H1 (cell line): Measurements from ENCODE around the gene ZNF691. TPM values are rescaled to one million over a fixed set of nuclear protein-coding genes. Genes with fewer than 3 reads are reported as not detected.

Experiments
- CTCF ChIA-PET: fragments of 300-600 bp; sonication (Branson Sonifier 250); formaldehyde crosslinking; loops from one replicate; lab custom pipeline; 2021; ENCODE audit not compliant: partially characterized antibody; lab: Charles Lee
- POLR2A ChIA-PET: fragments of 300-600 bp; sonication (Branson Sonifier 250); formaldehyde crosslinking; loops from one replicate; lab custom pipeline; 2021; ENCODE audit warnings: inconsistent platforms; ENCODE audit not compliant: partially characterized antibody; lab: Charles Lee
- DNase-seq, 2 experiments: peaks; one replicate each; pipeline versions ENCODE4 v3.0.0 to v3.0.0-alpha.2; 2010 to 2022; ENCODE audit warnings: low spot score in 2 of 2, low read depth in 1 of 2, mixed read lengths in 1 of 2
- FAIRE-seq: peaks from 2 replicates; lab custom pipeline; 2011; peaks lifted over from hg19 to GRCh38; lab: Jason Lieb, UNC
- H2AFZ ChIP-seq: 2 replicates; pipeline ENCODE4 v1.8.1; 2012; ENCODE audit warnings: low read length, inconsistent platforms
- H2AK5ac ChIP-seq: 2 replicates; pipeline ENCODE4 v1.6.1; 2013; ENCODE audit warnings: low read depth, low read length
- H2BK120ac ChIP-seq: replicated peaks from 2 replicates; pipeline ENCODE3; 2013; ENCODE audit warnings: low read depth, low read length, inconsistent platforms
- H2BK12ac ChIP-seq: 2 replicates; pipeline ENCODE4 v1.6.1; 2013; ENCODE audit warnings: low read depth, low read length
- H2BK15ac ChIP-seq: 2 replicates; pipeline ENCODE4 v1.6.1; 2013; ENCODE audit warnings: low read length
- H2BK20ac ChIP-seq: 2 replicates; pipeline ENCODE4 v1.6.1; 2013; ENCODE audit warnings: low read length
- H2BK5ac ChIP-seq: 2 replicates; pipeline ENCODE4 v1.6.1; 2013; ENCODE audit warnings: low read depth, low read length
- H3K14ac ChIP-seq: 2 replicates; pipeline ENCODE4 v1.6.1; 2013; ENCODE audit warnings: inconsistent platforms; ENCODE audit not compliant: insufficient read length
- H3K18ac ChIP-seq: 2 replicates; pipeline ENCODE4 v1.6.1; 2013; ENCODE audit warnings: low read length; ENCODE audit errors: extremely low read depth
- H3K23ac ChIP-seq: 2 replicates; pipeline ENCODE4 v1.6.1; 2013; ENCODE audit warnings: inconsistent platforms; ENCODE audit not compliant: insufficient read length
- H3K23me2 ChIP-seq: 2 replicates; pipeline ENCODE4 v1.6.1; 2013; ENCODE audit warnings: low read depth, low read length
- H3K27ac ChIP-seq: 2 replicates; pipeline ENCODE4 v1.6.1; 2011; ENCODE audit warnings: low read depth, low read length, inconsistent platforms
- H3K27me3 ChIP-seq, 4 experiments: replicated peaks in 1 of 4; 1 replicate in 1 of 4; 2 replicates in 3 of 4; pipeline versions ENCODE4 v1.6.1 to v1.8.1; 2011 to 2013; ENCODE audit warnings: low read length in 3 of 4, mild to moderate bottlenecking in 3 of 4, inconsistent platforms in 2 of 4, mixed read lengths in 2 of 4, moderate library complexity in 1 of 4; ENCODE audit not compliant: control insufficient read depth in 3 of 4, insufficient read depth in 3 of 4; ENCODE audit errors: extremely low read depth in 1 of 4
- H3K36me3 ChIP-seq, 4 experiments: 2 replicates each; pipeline versions ENCODE4 v1.6.1 to v1.8.1; 2011 to 2013; ENCODE audit warnings: mild to moderate bottlenecking in 4 of 4, low read length in 3 of 4, moderate library complexity in 2 of 4, control low read depth in 1 of 4, inconsistent platforms in 1 of 4; ENCODE audit not compliant: insufficient read depth in 4 of 4, control insufficient read depth in 2 of 4
- H3K4ac ChIP-seq: replicated peaks from 2 replicates; pipeline ENCODE3; 2013; ENCODE audit warnings: low read length, low read depth, mixed read lengths, inconsistent platforms; ENCODE audit not compliant: insufficient read length
- H3K4me1 ChIP-seq, 4 experiments: replicated peaks in 1 of 4; 1 replicate in 1 of 4; 2 replicates in 3 of 4; pipeline versions ENCODE4 v1.6.1 to v1.8.1; 2011 to 2013; ENCODE audit warnings: low read length in 3 of 4, inconsistent platforms in 2 of 4, mixed read lengths in 1 of 4; ENCODE audit not compliant: insufficient read depth in 4 of 4, control insufficient read depth in 3 of 4
- H3K4me2 ChIP-seq, 2 experiments: 2 replicates each; pipeline versions ENCODE4 v1.6.1 to v1.8.1; 2011 to 2013; ENCODE audit warnings: low read depth in 2 of 2, low read length in 2 of 2, control low read depth in 1 of 2, inconsistent platforms in 1 of 2, mild to moderate bottlenecking in 1 of 2; ENCODE audit not compliant: insufficient read depth in 1 of 2
- H3K4me3 ChIP-seq, 4 experiments: fragments of 200-600, 300-600 bp in 1 of 4; sonication (generic), shearing (Covaris generic), sonication (Bioruptor Twin) in 1 of 4; 2 replicates each; pipeline versions ENCODE4 v1.5.1 to v1.8.1; 2011 to 2016; ENCODE audit warnings: low read length in 4 of 4, low read depth in 3 of 4, control low read depth in 2 of 4, inconsistent platforms in 2 of 4, mild to moderate bottlenecking in 2 of 4, mixed read lengths in 1 of 4, moderate library complexity in 1 of 4; ENCODE audit not compliant: insufficient read depth in 2 of 4; ENCODE audit errors: extremely low read depth in 1 of 4
- H3K56ac ChIP-seq: replicated peaks from 2 replicates; pipeline ENCODE3; 2013; ENCODE audit warnings: low read depth, mild to moderate bottlenecking, mixed read lengths, low read length, inconsistent platforms; ENCODE audit not compliant: insufficient read length
- H3K79me1 ChIP-seq: 2 replicates; pipeline ENCODE4 v1.6.1; 2013; ENCODE audit warnings: low read depth, low read length, control low read depth
- H3K79me2 ChIP-seq, 2 experiments: 2 replicates each; pipeline versions ENCODE4 v1.6.1 to v1.8.1; 2012 to 2013; ENCODE audit warnings: low read length in 2 of 2, mild to moderate bottlenecking in 2 of 2, inconsistent platforms in 1 of 2; ENCODE audit not compliant: insufficient read depth in 2 of 2, control insufficient read depth in 1 of 2
- H3K9ac ChIP-seq, 4 experiments: replicated peaks in 1 of 4; 1 replicate in 1 of 4; 2 replicates in 3 of 4; pipeline versions ENCODE4 v1.6.1 to v1.8.1; 2011 to 2013; ENCODE audit warnings: low read depth in 3 of 4, low read length in 3 of 4, control low read depth in 2 of 4, mild to moderate bottlenecking in 2 of 4, moderate library complexity in 2 of 4, inconsistent platforms in 1 of 4; ENCODE audit errors: extremely low read depth in 1 of 4
- H3K9me3 ChIP-seq, 2 experiments: 2 replicates each; pipeline versions ENCODE4 v1.6.1 to v1.8.1; 2012 to 2013; ENCODE audit warnings: mild to moderate bottlenecking in 2 of 2, moderate library complexity in 2 of 2, control low read depth in 1 of 2, inconsistent platforms in 1 of 2, low read depth in 1 of 2, low read length in 1 of 2, mixed read lengths in 1 of 2; ENCODE audit not compliant: insufficient read depth in 2 of 2
- H4K20me1 ChIP-seq, 2 experiments: replicated peaks in 1 of 2; 2 replicates each; pipeline versions ENCODE3 to v1.8.1; 2011 to 2013; ENCODE audit warnings: inconsistent platforms in 2 of 2, low read length in 2 of 2, mild to moderate bottlenecking in 1 of 2; ENCODE audit not compliant: insufficient read depth in 2 of 2, control insufficient read depth in 1 of 2
- H4K5ac ChIP-seq: 2 replicates; pipeline ENCODE4 v1.6.1; 2013; ENCODE audit warnings: low read length, low read depth, mixed read lengths, inconsistent platforms; ENCODE audit not compliant: insufficient read length
- H4K8ac ChIP-seq: 2 replicates; pipeline ENCODE4 v1.8.0; 2013; ENCODE audit warnings: mild to moderate bottlenecking, moderate library complexity, low read length, inconsistent platforms; ENCODE audit not compliant: insufficient read depth; ENCODE audit errors: extremely low read depth
- H4K91ac ChIP-seq: replicated peaks from 2 replicates; pipeline ENCODE3; 2013; ENCODE audit warnings: low read length, mixed read lengths, inconsistent platforms; ENCODE audit not compliant: insufficient read length
- HDAC2 ChIP-seq, 2 experiments: fragments of 300-600 bp in 1 of 2; sonication (generic) in 1 of 2; IDR thresholded peaks; 2 replicates each; pipeline ENCODE4 v1.6.1; 2011 to 2012; ENCODE audit warnings: low read depth in 2 of 2, low read length in 2 of 2, mild to moderate bottlenecking in 2 of 2, moderate library complexity in 2 of 2, borderline replicate concordance in 1 of 2, inconsistent platforms in 1 of 2
- KDM4A ChIP-seq: IDR thresholded peaks from one replicate; pipeline ENCODE4 v1.7.1; 2012; ENCODE audit warnings: low read depth, mild to moderate bottlenecking, moderate library complexity, low read length, inconsistent platforms; ENCODE audit not compliant: severe bottlenecking
- PHF8 ChIP-seq: fragments of 200-600 bp; sonication (generic); conservative IDR thresholded peaks from 2 replicates; pipeline ENCODE4 v1.7.1; 2012; ENCODE audit warnings: low read depth, mild to moderate bottlenecking, inconsistent platforms, low read length, moderate library complexity
- SUZ12 ChIP-seq: fragments of 200-600 bp; sonication (generic); IDR thresholded peaks from 2 replicates; pipeline ENCODE4 v1.6.1; 2012; ENCODE audit warnings: mild to moderate bottlenecking, inconsistent platforms, low read length, moderate library complexity, mixed read lengths
- WGBS, 2 experiments: shearing (Covaris generic) in 1 of 2; methylation state at CpG; one replicate each; pipeline versions ENCODE4 v1.1.6 to v1.1.7; 2013 to 2015; ENCODE audit warnings: low lambda C conversion rate in 2 of 2, mixed read lengths in 2 of 2, inconsistent platforms in 1 of 2, low coverage in 1 of 2, missing lambda C conversion rate in 1 of 2; ENCODE audit not compliant: insufficient replicate concordance in 2 of 2, insufficient coverage in 1 of 2, insufficient read length in 1 of 2; ENCODE audit errors: extremely low coverage in 1 of 2, missing lambda C conversion rate in 1 of 2; 5-methylcytosine and 5-hydroxymethylcytosine counted together
- polyA plus RNA-seq, 7 experiments: library from polyadenylated mRNA; depleted of rRNA in 3 of 7; stranded (reverse) in 5 of 7; unstranded in 2 of 7; fragments of >200 nt in 5 of 7; fragments of 200-250 nt in 2 of 7; gene quantifications; 1 replicate in 5 of 7; 2 replicates in 1 of 7; 4 replicates in 1 of 7; pipeline versions ENCODE4 v1.2.1 to v1.2.3, GENCODE V29; 2011 to 2013; ENCODE audit warnings: missing spikeins in 2 of 7, mixed read lengths in 2 of 7
- total RNA-seq: library from RNA; stranded (reverse); fragmentation: NEBNext Ultra II Directional; extraction: Animal tissue kit (Norgen Biotek cat#: 25700); gene quantifications from 2 replicates; pipeline ENCODE4 v1.2.1, GENCODE V29; 2021

The ZNF691 gene
- total and polyA plus RNA-seq, 2 of the 8 experiments (the other 6 are each of a cell fraction or from before 2014, with no cell fraction given) = 19.5 TPM

- H3K4me3 ChIP-seq = no peak overlapping the region
- no peak overlapping the region for H4K5ac ChIP-seq
- no peak for FAIRE-seq
- H3K79me1 ChIP-seq = no peaks in the 10 kb centered on the region
- H3K4me1 ChIP-seq = peaks cover 0 to 5% (median 1%) of the 10 kb centered on the region in 4 experiments; a peak in 4 of 7 replicates
- H3K27ac ChIP-seq = no peak overlapping the region
- H3K4me2 ChIP-seq = no peak overlapping the region
- no peak overlapping the region for H3K23ac ChIP-seq
- no peak overlapping the region for H3K9ac ChIP-seq
- no peak overlapping the region for H2BK120ac ChIP-seq
- H4K20me1 ChIP-seq = peaks cover 0 to 2% of the 10 kb centered on the region in 2 experiments
- H3K4ac ChIP-seq = no peak overlapping the region
- H4K8ac ChIP-seq = no peak overlapping the region
- H3K18ac ChIP-seq = no peak overlapping the region
- no peak overlapping the region for H4K91ac ChIP-seq
- peaks cover 3% of the 10 kb centered on the region; the same call in 1 of the 2 replicates for H3K23me2 ChIP-seq
- POLR2A ChIA-PET = interaction anchor here (1.1 to 5.5 kb wide), 4 partner anchors 13 to 55 kb away, joined by 3 to 21 read pairs (median 4); partner anchors contain the start of genes C1orf50, P3H1 and ZNF691
- H2AK5ac ChIP-seq = no peak overlapping the region
- no peaks in the 10 kb centered on the region for H3K9me3 ChIP-seq
- WGBS, 2 experiments = 87% methylated on average over 2 of the region's 2 CpGs; no CpG with 5 or more reads in 1 of the 2 experiments
- DNase-seq = no peak
- H3K36me3 ChIP-seq = no peaks in the 10 kb centered on the region
- no peak overlapping the region for H3K14ac ChIP-seq
- H3K56ac ChIP-seq = no peak overlapping the region
- no peak overlapping the region for H2AFZ ChIP-seq
- TF ChIP-seq PHF8 = no peak
- no peak for TF ChIP-seq SUZ12
- TF ChIP-seq HDAC2 (IDR thresholded peaks at IDR 0.05; ENCODE audit: borderline replicate concordance in 1 of 2, low read depth in 2 of 2, low read length in 2 of 2) = no peak
- TF ChIP-seq KDM4A = no peak
- TF ChIP-seq, all 59 proteins: peak for 0
- H2BK15ac ChIP-seq = no peak overlapping the region
- H2BK20ac ChIP-seq = no peak overlapping the region
- CTCF ChIA-PET = interaction anchor here (1.2 to 2.9 kb wide), 3 partner anchors 13 to 251 kb away, joined by 3 to 7 read pairs (median 3); no protein-coding TSS in a partner anchor
- H2BK12ac ChIP-seq = no peak overlapping the region
- H3K27me3 ChIP-seq = no peaks in the 10 kb centered on the region
- H2BK5ac ChIP-seq = no peak overlapping the region
- H3K79me2 ChIP-seq = no peaks in the 10 kb centered on the region
These were observed 24.7 kb upstream of the ZNF691 start for GRCh38 chr1:42821690-42822089.
